Natural killer cell (primary cell): Measurements from ENCODE around the gene SP3. TPM values are rescaled to one million over a fixed set of nuclear protein-coding genes. Genes with fewer than 3 reads are reported as not detected.
A peak's percentile ranks its signal among the peaks of the same experiment; 100 is the strongest.
"Not testable (repeated sequence)": the region's sequence is repeated elsewhere in the genome, so short reads cannot be mapped to it uniquely, and the experiment has no call there.

Experiments used
- ATAC-seq, 3 donors: fragments of 150-1000 bp in 2 of 3; fragments of 200-7000 bp in 1 of 3; cut with Tn5 transposase; 1 replicate in 1 of 3; 2 replicates in 2 of 3; pipeline ENCODE4 v1.10.0; 2021; ENCODE audit warnings: mild to moderate bottlenecking in 2 of 3, moderate library complexity in 2 of 3
- DNase-seq, 2 donors: peaks; one replicate each; pipeline versions ENCODE4 v3.0.0 to v3.0.0-alpha.2; 2013 to 2021; ENCODE audit warnings: mixed read lengths in 1 of 2
- H3K27ac ChIP-seq: one replicate; pipeline ENCODE4 v1.5.1; 2013; ENCODE audit warnings: mild to moderate bottlenecking, low read length
- H3K27me3 ChIP-seq: one replicate; pipeline ENCODE4 v1.6.1; 2013; ENCODE audit warnings: low read length; ENCODE audit not compliant: control insufficient read depth, insufficient read depth
- H3K36me3 ChIP-seq: one replicate; pipeline ENCODE4 v1.6.1; 2013; ENCODE audit warnings: low read length; ENCODE audit not compliant: control insufficient read depth, insufficient read depth
- H3K4me1 ChIP-seq: one replicate; pipeline ENCODE4 v1.6.1; 2013; ENCODE audit warnings: low read length; ENCODE audit not compliant: control insufficient read depth, insufficient read depth
- H3K4me3 ChIP-seq: one replicate; pipeline ENCODE4 v1.5.1; 2013; ENCODE audit warnings: low read length
- H3K9me3 ChIP-seq: one replicate; pipeline ENCODE4 v1.6.1; 2013; ENCODE audit warnings: low read length; ENCODE audit not compliant: control insufficient read depth, insufficient read depth
- H3K27ac Mint-ChIP-seq, 2 donors: one replicate each; pipeline ENCODE4 v1.8.0; 2022; ENCODE audit warnings: mild to moderate bottlenecking in 2 of 2, mixed read lengths in 2 of 2, moderate library complexity in 1 of 2
- H3K27me3 Mint-ChIP-seq, 2 donors: one replicate each; pipeline ENCODE4 v1.8.0; 2022; ENCODE audit warnings: low read depth in 2 of 2, mixed read lengths in 2 of 2
- H3K36me3 Mint-ChIP-seq: one replicate; pipeline ENCODE4 v1.8.0; 2022; ENCODE audit warnings: mixed read lengths
- H3K4me1 Mint-ChIP-seq, 2 donors: one replicate each; pipeline ENCODE4 v1.8.0; 2022; ENCODE audit warnings: mixed read lengths in 2 of 2
- H3K4me3 Mint-ChIP-seq: one replicate; pipeline ENCODE4 v1.8.0; 2022; ENCODE audit warnings: mild to moderate bottlenecking, moderate library complexity, mixed read lengths
- H3K9me3 Mint-ChIP-seq, 2 donors: one replicate each; pipeline ENCODE4 v1.8.0; 2022; ENCODE audit warnings: mixed read lengths in 2 of 2
- WGBS: methylation state at CpG from one replicate; pipeline ENCODE4 v1.1.7; 2013; ENCODE audit warnings: missing lambda C conversion rate; ENCODE audit not compliant: insufficient coverage; 5-methylcytosine and 5-hydroxymethylcytosine counted together
- intact Hi-C: fragments of 100-400 bp; cut with micrococcal nuclease; formaldehyde crosslinking; loops from one replicate; pipeline ENCODE4 v1.14.2; 2022
- total RNA-seq, 4 donors: library from RNA; stranded (reverse); fragments of 120-200 nt in 1 of 4; gene quantifications; one replicate each; pipeline versions ENCODE4 v1.2.3 to v1.2.4, GENCODE V29; 2013 to 2022
- TF ChIP-seq, protein P1 (sequence below): fragments of 200-600 bp; IDR thresholded peaks from one replicate; pipeline ENCODE4 v1.8.0; 2022; ENCODE audit warnings: antibody characterized with exemption

SP3 gene
- total RNA-seq, 3 donors from 2014 or later (not counting 1 experiment from before 2014, with no cell fraction given): 179 to 200 (median 188) TPM

DNA sequence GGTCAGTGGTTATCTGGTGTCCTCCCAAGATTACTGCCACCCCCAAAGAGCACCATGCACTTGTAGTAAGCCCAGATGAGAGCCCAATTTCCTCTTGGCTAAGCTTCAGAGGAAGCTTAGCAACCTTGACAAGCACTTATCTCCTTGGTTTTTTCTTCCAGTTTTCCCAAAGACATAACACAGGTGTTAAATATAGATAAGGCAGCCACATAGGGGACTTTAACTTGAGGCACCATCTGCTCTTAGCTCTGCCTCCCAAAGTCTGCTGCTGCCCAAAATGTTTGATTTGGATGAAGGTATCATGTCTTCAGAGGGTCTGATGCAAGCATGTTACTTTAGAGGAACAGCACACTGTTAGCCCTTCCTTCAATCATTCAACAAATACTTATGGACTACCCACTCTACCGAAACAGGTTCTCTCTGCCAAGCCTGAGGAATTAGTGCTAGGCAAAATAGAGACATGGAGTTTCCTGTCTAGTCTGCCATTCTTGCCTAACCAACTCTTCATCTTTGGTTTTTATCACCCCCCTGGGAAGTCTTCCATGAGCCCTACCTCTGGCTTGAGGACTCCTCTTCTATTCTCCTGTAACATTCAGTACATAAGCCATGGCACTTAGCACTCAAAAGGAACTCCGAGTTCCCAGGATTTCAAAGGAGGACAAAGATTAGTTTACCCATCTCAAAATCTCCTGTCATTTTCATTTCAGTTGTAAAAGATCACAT is 73.7 kb downstream of the SP3 start:
- Histone ChIP-seq H3K9me3 (peaks cover 14% of the 10 kb centered on the region), H3K4me1 (no peaks in the 10 kb centered on the region), H3K36me3 (no peaks in the 10 kb centered on the region), H3K27ac (no peak overlapping the region), H3K4me3 (no peak overlapping the region), H3K27me3 (peaks cover 4% of the 10 kb centered on the region)
- no peak for ATAC-seq
- peaks cover 16 to 17% of the 10 kb centered on the region in 2 donors for H3K4me1 Mint-ChIP-seq
- intact Hi-C loops: no loop called here
- WGBS: 100% methylated on average over 2 of the region's 2 CpGs
- no peak for DNase-seq
- no peak overlapping the region for H3K4me3 Mint-ChIP-seq
- TF ChIP-seq, protein P1, sequence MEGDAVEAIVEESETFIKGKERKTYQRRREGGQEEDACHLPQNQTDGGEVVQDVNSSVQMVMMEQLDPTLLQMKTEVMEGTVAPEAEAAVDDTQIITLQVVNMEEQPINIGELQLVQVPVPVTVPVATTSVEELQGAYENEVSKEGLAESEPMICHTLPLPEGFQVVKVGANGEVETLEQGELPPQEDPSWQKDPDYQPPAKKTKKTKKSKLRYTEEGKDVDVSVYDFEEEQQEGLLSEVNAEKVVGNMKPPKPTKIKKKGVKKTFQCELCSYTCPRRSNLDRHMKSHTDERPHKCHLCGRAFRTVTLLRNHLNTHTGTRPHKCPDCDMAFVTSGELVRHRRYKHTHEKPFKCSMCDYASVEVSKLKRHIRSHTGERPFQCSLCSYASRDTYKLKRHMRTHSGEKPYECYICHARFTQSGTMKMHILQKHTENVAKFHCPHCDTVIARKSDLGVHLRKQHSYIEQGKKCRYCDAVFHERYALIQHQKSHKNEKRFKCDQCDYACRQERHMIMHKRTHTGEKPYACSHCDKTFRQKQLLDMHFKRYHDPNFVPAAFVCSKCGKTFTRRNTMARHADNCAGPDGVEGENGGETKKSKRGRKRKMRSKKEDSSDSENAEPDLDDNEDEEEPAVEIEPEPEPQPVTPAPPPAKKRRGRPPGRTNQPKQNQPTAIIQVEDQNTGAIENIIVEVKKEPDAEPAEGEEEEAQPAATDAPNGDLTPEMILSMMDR: no peak
- H3K9me3 Mint-ChIP-seq: peaks cover 0 to 3% of the 10 kb centered on the region in 2 donors
- peaks cover 0 to 14% of the 10 kb centered on the region in 2 donors for H3K27me3 Mint-ChIP-seq
- H3K27ac Mint-ChIP-seq: no peak overlapping the region
- peaks cover 7% of the 10 kb centered on the region for H3K36me3 Mint-ChIP-seq

DNA sequence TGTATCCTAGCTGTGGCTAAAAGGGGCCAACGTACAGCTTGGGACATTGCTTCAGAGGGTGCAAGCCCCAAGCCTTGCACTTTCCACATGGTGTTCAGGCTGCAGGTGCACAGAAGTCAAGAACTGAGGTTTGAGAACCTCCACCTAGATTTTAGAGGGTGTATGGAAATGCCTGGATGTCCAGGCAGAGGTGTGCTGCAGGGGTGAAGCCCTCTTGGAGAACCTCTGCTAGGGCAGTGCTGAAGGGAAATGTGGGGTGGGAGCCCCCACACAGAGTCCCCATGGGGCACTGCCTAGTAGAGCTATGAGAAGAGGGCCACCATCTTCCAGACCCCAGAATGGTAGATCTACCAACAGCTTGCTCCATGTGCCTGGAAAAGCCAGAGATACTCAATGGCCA is 75.7 kb downstream of the SP3 start:
- peaks cover 14% of the 10 kb centered on the region for H3K9me3 ChIP-seq
- WGBS: 94% methylated on average over 1 of the region's 1 CpG
- H3K4me1 Mint-ChIP-seq: peaks cover 18% of the 10 kb centered on the region in 2 donors
- not testable (repeated sequence) for H3K36me3 Mint-ChIP-seq, H3K9me3 Mint-ChIP-seq, H3K36me3 ChIP-seq, H3K4me3 Mint-ChIP-seq, ATAC-seq, DNase-seq, H3K27ac Mint-ChIP-seq, H3K27me3 ChIP-seq, H3K4me3 ChIP-seq, H3K4me1 ChIP-seq, H3K27ac ChIP-seq
- intact Hi-C loops: loop anchor here (10.0 kb wide), 1 partner anchor 185 kb away; no protein-coding TSS in a partner anchor
- peaks cover 3 to 28% of the 10 kb centered on the region in 2 donors for H3K27me3 Mint-ChIP-seq

DNA sequence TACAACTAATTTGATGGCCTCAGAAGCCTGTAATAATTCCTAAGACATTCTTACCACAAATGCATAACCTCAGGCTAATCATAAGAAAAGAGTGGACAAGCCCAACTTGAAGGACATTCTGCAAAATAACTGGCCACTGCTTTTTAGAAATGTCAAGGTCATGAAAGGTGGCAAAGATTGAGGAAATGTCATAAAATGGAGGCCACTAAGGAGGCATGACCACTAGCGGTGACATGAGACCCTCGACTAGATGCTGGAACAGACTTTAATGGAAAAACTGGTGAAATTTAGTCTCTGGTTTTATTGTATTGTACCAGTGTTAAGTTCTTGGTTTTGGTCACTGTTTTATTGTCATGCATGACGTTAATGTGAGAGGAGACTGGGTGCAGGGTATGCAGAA is 78.6 kb downstream of the SP3 start:
- 86% methylated on average over 2 of the region's 3 CpGs for WGBS
- peaks cover 0 to 3% of the 10 kb centered on the region in 2 donors for H3K9me3 Mint-ChIP-seq
- H3K27me3 ChIP-seq: peaks cover 4% of the 10 kb centered on the region
- H3K4me3 Mint-ChIP-seq: no peak overlapping the region
- intact Hi-C loops: loop anchor here (10.0 kb wide), 1 partner anchor 188 kb away; no protein-coding TSS in a partner anchor
- no peak overlapping the region for H3K27ac Mint-ChIP-seq
- H3K36me3 ChIP-seq: no peaks in the 10 kb centered on the region
- H3K36me3 Mint-ChIP-seq: peaks cover 7% of the 10 kb centered on the region
- TF ChIP-seq, protein P1: no peak
- H3K27me3 Mint-ChIP-seq: peaks cover 4 to 24% of the 10 kb centered on the region in 2 donors
- ATAC-seq (no peak), DNase-seq (no peak)
- peaks cover 14% of the 10 kb centered on the region for H3K9me3 ChIP-seq
- no peaks in the 10 kb centered on the region for H3K4me1 ChIP-seq
- peaks cover 11 to 13% of the 10 kb centered on the region in 2 donors for H3K4me1 Mint-ChIP-seq
- H3K27ac ChIP-seq: no peak overlapping the region
- H3K4me3 ChIP-seq: no peak overlapping the region

DNA sequence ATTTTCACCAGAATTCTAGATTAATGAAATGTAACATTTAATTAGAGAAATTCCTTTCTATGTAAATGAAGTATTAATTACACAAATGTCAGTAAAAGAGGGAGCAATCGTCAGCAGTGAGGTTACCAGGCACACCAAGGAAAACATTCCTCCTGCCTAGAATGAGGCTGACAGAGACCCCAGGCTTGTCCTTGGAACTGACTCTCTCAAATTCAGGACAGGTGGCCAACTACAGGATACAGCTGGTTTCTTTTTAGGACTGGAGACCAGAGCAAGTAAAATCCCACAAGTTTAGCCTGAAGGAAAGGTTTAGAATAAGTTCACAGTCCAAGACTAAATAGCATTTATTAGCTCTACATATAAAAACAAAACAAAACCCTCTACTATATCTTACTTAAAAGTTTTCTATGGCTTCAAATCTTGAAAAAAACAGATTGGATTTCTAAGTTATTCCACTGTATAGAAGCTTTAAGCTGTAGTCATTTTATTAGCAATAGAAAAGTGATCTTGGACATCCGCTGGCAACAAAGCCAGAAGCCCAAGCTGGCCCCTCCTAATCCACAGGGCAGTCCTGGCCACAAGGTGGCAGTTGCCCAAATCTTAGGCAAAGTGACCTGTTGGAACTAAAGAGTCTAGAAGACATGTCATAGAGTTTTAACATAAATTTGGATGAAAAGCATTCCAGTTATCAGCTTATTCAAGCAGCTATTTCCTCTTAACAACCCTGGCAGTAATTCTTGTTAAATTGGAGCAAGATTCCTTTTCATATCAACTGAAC is 81.0 kb downstream of the SP3 start:
- Histone ChIP-seq H3K27ac (no peak overlapping the region), H3K36me3 (no peaks in the 10 kb centered on the region), H3K4me1 (no peaks in the 10 kb centered on the region), H3K27me3 (peaks cover 1% of the 10 kb centered on the region), H3K9me3 (peaks cover 2% of the 10 kb centered on the region), H3K4me3 (no peak overlapping the region)
- WGBS: 100% methylated on average over 1 of the region's 2 CpGs
- Mint-ChIP-seq H3K27me3 (peaks cover 8 to 46% of the 10 kb centered on the region in 2 donors), H3K36me3 (peaks cover 7% of the 10 kb centered on the region), H3K4me3 (no peak overlapping the region), H3K9me3 (peaks cover 0 to 3% of the 10 kb centered on the region in 2 donors), H3K27ac (no peak overlapping the region), H3K4me1 (peaks cover 10 to 11% of the 10 kb centered on the region in 2 donors)
- peak in 1 of 2 donors; percentile 57 for DNase-seq
- TF ChIP-seq, protein P1: peak; percentile 42
- peak; percentile 54 to 74 (median 68) for ATAC-seq
- intact Hi-C loops: loop anchor here (1.0 to 10.0 kb wide), 4 partner anchors 79 to 457 kb away; no protein-coding TSS in a partner anchor
